CD14-positive monocyte (primary cell): ENCODE results near the gene PLK3. TPM values are rescaled to one million over a fixed set of nuclear protein-coding genes. Genes with fewer than 3 reads are reported as not detected.

Experiments used
- DNase-seq, 3 donors: peaks; one replicate each; pipeline ENCODE4 v3.0.0-alpha.2; 2011 to 2022
- H2AFZ ChIP-seq: 2 replicates; pipeline ENCODE4 v1.6.0; 2012; ENCODE audit warnings: mild to moderate bottlenecking, low read depth, low read length, inconsistent platforms; ENCODE audit not compliant: insufficient read depth, poor library complexity, severe bottlenecking
- H3K27ac ChIP-seq, 2 donors: 1 replicate in 1 of 2; 2 replicates in 1 of 2; pipeline ENCODE4 v1.5.1; 2012 to 2013; ENCODE audit warnings: low read length in 2 of 2, control low read depth in 1 of 2, inconsistent platforms in 1 of 2, low read depth in 1 of 2, mild to moderate bottlenecking in 1 of 2
- H3K27me3 ChIP-seq, 2 donors: one replicate each; pipeline versions ENCODE4 v1.6.0 to v1.6.1; 2011 to 2013; ENCODE audit warnings: low read length in 2 of 2; ENCODE audit not compliant: control insufficient read depth in 2 of 2, insufficient read depth in 2 of 2
- H3K36me3 ChIP-seq, 2 donors: replicated peaks in 1 of 2; 1 replicate in 1 of 2; 2 replicates in 1 of 2; pipeline versions ENCODE4 v1.5.1 to v1.6.1; 2012 to 2013; ENCODE audit warnings: low read length in 2 of 2, control low read depth in 1 of 2, inconsistent platforms in 1 of 2, mild to moderate bottlenecking in 1 of 2; ENCODE audit not compliant: insufficient read depth in 2 of 2, control insufficient read depth in 1 of 2
- H3K4me1 ChIP-seq, 2 donors: 1 replicate in 1 of 2; 2 replicates in 1 of 2; pipeline versions ENCODE4 v1.5.1 to v1.6.1; 2012 to 2013; ENCODE audit warnings: low read length in 2 of 2, control low read depth in 1 of 2, inconsistent platforms in 1 of 2, mild to moderate bottlenecking in 1 of 2, moderate library complexity in 1 of 2; ENCODE audit not compliant: insufficient read depth in 2 of 2, control insufficient read depth in 1 of 2
- H3K4me2 ChIP-seq: replicated peaks from 2 replicates; pipeline ENCODE3; 2012; ENCODE audit warnings: low read length, moderate library complexity, mild to moderate bottlenecking; ENCODE audit not compliant: poor library complexity, severe bottlenecking; ENCODE audit errors: extremely low read depth
- H3K4me3 ChIP-seq, 3 experiments: fragments of 200-600 bp in 1 of 3; sonication (generic) in 1 of 3; replicated peaks in 1 of 3; 1 replicate in 2 of 3; 2 replicates in 1 of 3; pipeline ENCODE4 v1.5.1; 2011 to 2013; ENCODE audit warnings: low read length in 3 of 3, mild to moderate bottlenecking in 3 of 3, control low read depth in 2 of 3, low read depth in 2 of 3, inconsistent platforms in 1 of 3, moderate library complexity in 1 of 3
- H3K79me2 ChIP-seq: 2 replicates; pipeline ENCODE4 v1.6.0; 2012; ENCODE audit warnings: mild to moderate bottlenecking, control low read depth, inconsistent platforms, low read length, moderate library complexity; ENCODE audit not compliant: insufficient read depth
- H3K9ac ChIP-seq: 2 replicates; pipeline ENCODE4 v1.6.0; 2017; ENCODE audit warnings: low read length, mild to moderate bottlenecking; ENCODE audit not compliant: insufficient read depth, poor library complexity, severe bottlenecking
- H3K9me3 ChIP-seq, 2 donors: replicated peaks in 1 of 2; 1 replicate in 1 of 2; 2 replicates in 1 of 2; pipeline versions ENCODE4 v1.5.1 to v1.6.1; 2012 to 2013; ENCODE audit warnings: low read length in 2 of 2, control low read depth in 1 of 2; ENCODE audit not compliant: control insufficient read depth in 1 of 2, insufficient read depth in 1 of 2
- H4K20me1 ChIP-seq: 2 replicates; pipeline ENCODE4 v1.6.0; 2012; ENCODE audit warnings: mild to moderate bottlenecking, low read length, control low read depth, moderate library complexity; ENCODE audit not compliant: insufficient read depth
- H3K27ac Mint-ChIP-seq, 7 donors: one replicate each; pipeline ENCODE4 v1.8.0; 2020; ENCODE audit warnings: mild to moderate bottlenecking in 7 of 7, mixed read lengths in 7 of 7, moderate library complexity in 6 of 7, inconsistent platforms in 2 of 7
- H3K27me3 Mint-ChIP-seq, 3 donors: one replicate each; pipeline ENCODE4 v1.8.0; 2021 to 2022; ENCODE audit warnings: low read depth in 3 of 3, mild to moderate bottlenecking in 3 of 3, mixed read lengths in 3 of 3, moderate library complexity in 3 of 3, inconsistent platforms in 1 of 3
- H3K36me3 Mint-ChIP-seq, 2 donors: one replicate each; pipeline ENCODE4 v1.8.0; 2020; ENCODE audit warnings: mixed read lengths in 2 of 2, inconsistent platforms in 1 of 2, mild to moderate bottlenecking in 1 of 2
- H3K4me1 Mint-ChIP-seq: one replicate; pipeline ENCODE4 v1.8.0; 2020; ENCODE audit warnings: mild to moderate bottlenecking, mixed read lengths
- H3K4me3 Mint-ChIP-seq, 2 donors: one replicate each; pipeline ENCODE4 v1.8.0; 2020; ENCODE audit warnings: mild to moderate bottlenecking in 2 of 2, mixed read lengths in 2 of 2, moderate library complexity in 1 of 2
- H3K9me3 Mint-ChIP-seq, 7 donors: one replicate each; pipeline ENCODE4 v1.8.0; 2020 to 2022; ENCODE audit warnings: mixed read lengths in 7 of 7, mild to moderate bottlenecking in 6 of 7, moderate library complexity in 6 of 7, inconsistent platforms in 2 of 7
- CTCF ChIP-seq: fragments of 200-600 bp; IDR thresholded peaks from one replicate; pipeline ENCODE4 v1.8.0; 2022; ENCODE audit warnings: antibody characterized with exemption, mild to moderate bottlenecking
- WGBS: methylation state at CpG from one replicate; pipeline ENCODE4 v1.1.5; 2013; ENCODE audit warnings: missing lambda C conversion rate; ENCODE audit not compliant: insufficient coverage; 5-methylcytosine and 5-hydroxymethylcytosine counted together
- intact Hi-C, 2 donors: fragments of 100-400 bp; cut with micrococcal nuclease; formaldehyde crosslinking; loops; one replicate each; pipeline versions ENCODE4 v1.15.0 to v1.15.1; 2023
- polyA plus RNA-seq, 3 donors: library from polyadenylated mRNA; depleted of rRNA in 1 of 3; unstranded in 2 of 3; stranded (reverse) in 1 of 3; fragments of 300-500 nt in 2 of 3; fragments of >200 nt in 1 of 3; fragmentation: Illumina TruSeq in 2 of 3; gene quantifications; 1 replicate in 2 of 3; 2 replicates in 1 of 3; pipeline ENCODE4 v1.2.3, GENCODE V29; 2012 to 2021

PLK3 gene
- polyA plus RNA-seq, 3 donors = 15.8 to 285 (median 28.1) TPM

DNA sequence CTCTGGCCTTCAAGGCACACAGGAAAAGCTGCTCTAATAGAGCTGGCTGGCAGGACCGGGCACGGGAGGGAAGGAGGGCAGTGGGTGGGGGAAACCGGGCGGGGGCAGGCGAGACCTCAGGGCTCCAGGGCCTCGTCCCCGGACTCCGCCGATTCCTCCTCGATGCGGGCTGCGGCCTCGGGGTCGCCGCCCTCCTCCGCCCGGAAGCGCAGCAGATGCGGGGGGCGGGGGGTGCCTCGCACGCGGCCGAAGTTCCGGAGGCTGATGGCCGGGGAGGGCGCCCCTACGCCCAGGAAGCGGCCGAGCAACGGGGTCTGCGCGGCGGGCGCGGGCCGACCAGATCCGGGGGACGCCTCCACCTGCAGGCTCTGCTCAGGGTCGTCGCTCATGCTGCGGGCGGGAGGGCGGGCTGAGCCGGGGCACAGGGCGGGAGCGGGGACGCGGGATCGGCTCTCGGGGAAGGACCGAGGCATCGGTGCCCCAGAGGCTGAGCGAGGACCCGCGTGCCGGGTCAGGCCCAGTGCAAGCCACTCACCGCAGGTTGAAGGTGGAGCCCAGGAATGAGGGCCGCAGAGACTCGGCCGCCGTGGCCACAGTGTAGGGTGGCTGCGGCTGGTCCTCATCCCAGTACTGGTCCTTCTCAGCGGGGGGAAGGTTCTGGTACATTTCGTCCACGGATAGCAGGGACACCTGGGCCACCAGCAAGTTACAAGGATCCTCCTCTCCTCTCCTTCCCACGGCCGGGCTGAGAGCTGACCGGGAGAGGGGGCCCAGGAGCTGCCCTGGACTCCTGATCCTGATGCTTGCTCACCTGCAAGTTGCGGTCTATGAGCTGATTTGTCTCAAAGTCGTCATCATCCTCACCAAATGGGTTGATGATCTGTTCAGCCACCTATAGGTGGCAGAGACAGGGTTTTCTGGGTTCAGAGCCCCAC lies 15.8 kb upstream of the PLK3 start:
- intact Hi-C loops = loop anchor here (5.0 to 10.0 kb wide), 2 partner anchors 43 to 230 kb away; partner anchors contain the start of genes HECTD3 (in 1 of the 2) and UROD (in 1 of the 2)
- WGBS = 13% methylated on average over 55 of the region's 71 CpGs

More for the DNA sequence above, 15.8 kb upstream of the PLK3 start:
- Histone ChIP-seq H3K79me2 (no peaks in the 10 kb centered on the region), H3K9ac (peak overlapping the region; percentile 53), H4K20me1 (peaks cover 10% of the 10 kb centered on the region), H3K36me3 (peaks cover 7 to 25% of the 10 kb centered on the region in 2 donors), H3K27ac (no peak overlapping the region), H3K27me3 (peaks cover 0 to 3% of the 10 kb centered on the region in 2 donors), H3K4me3 (peak overlapping the region; percentile 19 to 65 (median 20)), H3K4me2 (peak overlapping the region; percentile 74), H3K4me1 (peaks cover 23 to 24% of the 10 kb centered on the region in 2 donors), H3K9me3 (no peaks in the 10 kb centered on the region), H2AFZ (peak overlapping the region; percentile 73)
- Mint-ChIP-seq H3K9me3 (peaks cover 0 to 2% (median 0%) of the 10 kb centered on the region in 7 donors), H3K27ac (no peak overlapping the region), H3K4me1 (peaks cover 26% of the 10 kb centered on the region), H3K36me3 (peaks cover 28 to 29% of the 10 kb centered on the region in 2 donors), H3K27me3 (peaks cover 7 to 15% (median 12%) of the 10 kb centered on the region in 3 donors), H3K4me3 (peak overlapping the region; percentile 55 to 75)
- no peak for TF ChIP-seq CTCF
- no peak for DNase-seq
